GM23248 (cell line): Measurements from ENCODE around the gene PRPS2. TPM values are rescaled to one million over a fixed set of nuclear protein-coding genes. Genes with fewer than 3 reads are reported as not detected.

ENCODE experiments used
- DNase-seq: peaks from one replicate; pipeline ENCODE4 v3.0.0-alpha.2; 2015
- H2AFZ ChIP-seq: fragments of 200-600 bp; sonication (generic); 2 replicates; pipeline ENCODE4 v1.6.1; 2016; ENCODE audit warnings: antibody characterized with exemption
- H3F3A ChIP-seq: fragments of 200-600 bp; sonication (generic); 2 replicates; pipeline ENCODE4 v1.6.1; 2016; ENCODE audit warnings: mild to moderate bottlenecking, antibody characterized with exemption, mixed run types; ENCODE audit not compliant: insufficient read depth
- H3K27ac ChIP-seq: fragments of 200-600 bp; sonication (generic); 2 replicates; pipeline ENCODE4 v1.5.1; 2016; ENCODE audit warnings: mild to moderate bottlenecking
- H3K27me3 ChIP-seq: fragments of 200-600 bp; sonication (generic); replicated peaks from 2 replicates; pipeline ENCODE4 v1.6.1; 2016; ENCODE audit warnings: mild to moderate bottlenecking; ENCODE audit not compliant: insufficient read depth
- H3K36me3 ChIP-seq: fragments of 200-600 bp; sonication (generic); 2 replicates; pipeline ENCODE4 v1.6.1; 2016; ENCODE audit warnings: low read depth, mild to moderate bottlenecking
- H3K4me1 ChIP-seq: fragments of 200-600 bp; sonication (generic); 2 replicates; pipeline ENCODE4 v1.6.1; 2016; ENCODE audit warnings: mild to moderate bottlenecking; ENCODE audit not compliant: insufficient read depth
- H3K4me2 ChIP-seq: fragments of 200-600 bp; sonication (generic); one replicate; pipeline ENCODE4 v1.6.1; 2016; ENCODE audit warnings: mild to moderate bottlenecking; ENCODE audit not compliant: unreplicated experiment
- H3K4me3 ChIP-seq: fragments of 200-600 bp; sonication (generic); 2 replicates; pipeline ENCODE4 v1.5.1; 2016; ENCODE audit warnings: mild to moderate bottlenecking
- H3K79me2 ChIP-seq: fragments of 200-600 bp; sonication (generic); 2 replicates; pipeline ENCODE4 v1.6.1; 2016; ENCODE audit warnings: mild to moderate bottlenecking; ENCODE audit not compliant: insufficient read depth
- H3K9ac ChIP-seq: fragments of 200-600 bp; sonication (generic); 2 replicates; pipeline ENCODE4 v1.6.1; 2016; ENCODE audit warnings: mild to moderate bottlenecking
- H3K9me2 ChIP-seq: fragments of 200-600 bp; sonication (generic); 2 replicates; pipeline ENCODE4 v1.6.1; 2016; ENCODE audit warnings: mixed run types, mild to moderate bottlenecking, moderate library complexity; ENCODE audit not compliant: insufficient read depth
- H3K9me3 ChIP-seq: fragments of 200-600 bp; sonication (generic); one replicate; pipeline ENCODE4 v1.6.1; 2017; ENCODE audit warnings: low read depth
- H4K20me1 ChIP-seq: fragments of 200-600 bp; sonication (generic); 2 replicates; pipeline ENCODE4 v1.6.0; 2016; ENCODE audit not compliant: insufficient read depth
- EZH2 ChIP-seq: fragments of 200-600 bp; sonication (generic); IDR thresholded peaks from 2 replicates; pipeline ENCODE4 v1.6.1; 2018; ENCODE audit warnings: antibody characterized with exemption, mild to moderate bottlenecking; ENCODE audit not compliant: insufficient read depth, poor library complexity, severe bottlenecking
- EZH2phosphoT487 ChIP-seq: fragments of 200-600 bp; sonication (generic); IDR thresholded peaks from 2 replicates; pipeline ENCODE4 v1.6.1; 2018; ENCODE audit warnings: antibody characterized with exemption, moderate library complexity, mild to moderate bottlenecking, low read depth; ENCODE audit not compliant: insufficient read depth
- WGBS, 2 experiments: methylation state at CpG; one replicate each; pipeline ENCODE4 v1.1.6; 2015 to 2017; ENCODE audit warnings: low lambda C conversion rate in 2 of 2, low coverage in 1 of 2; ENCODE audit errors: missing lambda C conversion rate in 2 of 2; 5-methylcytosine and 5-hydroxymethylcytosine counted together
- in situ Hi-C: fragments of 300-500 bp; cut with MboI; formaldehyde crosslinking; loops from 2 replicates; pipeline ENCODE4 v1.15.0; 2020
- polyA plus RNA-seq: library from polyadenylated mRNA; unstranded; fragments of >200 nt; fragmentation: Nextera tagmentation; extraction: Ambion mirVana; gene quantifications from 2 replicates; pipeline ENCODE4 v1.2.1, GENCODE V29; 2016
- total RNA-seq: library from RNA; depleted of rRNA; stranded (reverse); fragments of >200 nt; shearing (Covaris generic); gene quantifications from 2 replicates; pipeline ENCODE4 v1.2.3, GENCODE V29; 2014

Gene PRPS2
- total and polyA plus RNA-seq, 2 experiments from 2014 or later = 20.6 to 22.5 TPM

GRCh38 chrX:12817528-12817927, 26.3 kb downstream of the PRPS2 start:
- no peak overlapping the region for H3K4me3 ChIP-seq
- no peaks in the 10 kb centered on the region for H3K9me3 ChIP-seq
- no peak overlapping the region for H2AFZ ChIP-seq
- H3K79me2 ChIP-seq = no peaks in the 10 kb centered on the region
- in situ Hi-C loops = loop anchor here (25.0 kb wide), 1 partner anchor 695 kb away; no protein-coding TSS in a partner anchor
- no peaks in the 10 kb centered on the region for H3K4me1 ChIP-seq
- no peaks in the 10 kb centered on the region for H4K20me1 ChIP-seq
- H3F3A ChIP-seq = no peaks in the 10 kb centered on the region
- H3K36me3 ChIP-seq = no peaks in the 10 kb centered on the region
- TF ChIP-seq EZH2phosphoT487 (no peak), EZH2 (no peak)
- no peak for DNase-seq
- H3K9me2 ChIP-seq = no peaks in the 10 kb centered on the region
- 78 to 80% methylated on average over 5 of the region's 5 CpGs for WGBS, 2 experiments
- H3K27ac ChIP-seq = no peak overlapping the region
- H3K4me2 ChIP-seq = no peak overlapping the region
- H3K9ac ChIP-seq = no peak overlapping the region
- no peaks in the 10 kb centered on the region for H3K27me3 ChIP-seq

GRCh38 chrX:12819222-12819621, 28.0 kb downstream of the PRPS2 start:
- peak; percentile 0 for DNase-seq

GRCh38 chrX:12820737-12821136, 29.5 kb downstream of the PRPS2 start:
- no peaks in the 10 kb centered on the region for H4K20me1 ChIP-seq
- H3K27ac ChIP-seq = no peak overlapping the region
- H3K4me2 ChIP-seq = no peak overlapping the region
- no peak overlapping the region for H3K9ac ChIP-seq
- no peaks in the 10 kb centered on the region for H3K9me2 ChIP-seq
- no peaks in the 10 kb centered on the region for H3F3A ChIP-seq
- H3K27me3 ChIP-seq = no peaks in the 10 kb centered on the region
- WGBS, 2 experiments = 95 to 99% methylated on average over 7 of the region's 7 CpGs
- H3K79me2 ChIP-seq = no peaks in the 10 kb centered on the region
- no peak for DNase-seq
- H2AFZ ChIP-seq = no peak overlapping the region
- in situ Hi-C loops = loop anchor here (25.0 kb wide), 1 partner anchor 692 kb away; no protein-coding TSS in a partner anchor
- no peak for TF ChIP-seq EZH2
- no peak for TF ChIP-seq EZH2phosphoT487
- no peaks in the 10 kb centered on the region for H3K9me3 ChIP-seq
- H3K4me3 ChIP-seq = no peak overlapping the region
- H3K4me1 ChIP-seq = no peaks in the 10 kb centered on the region
- H3K36me3 ChIP-seq = no peaks in the 10 kb centered on the region

More at GRCh38 chrX:12819222-12819621, 28.0 kb downstream of the PRPS2 start:
- H3K9ac ChIP-seq = no peak overlapping the region
- in situ Hi-C loops = loop anchor here (25.0 kb wide), 1 partner anchor 693 kb away; no protein-coding TSS in a partner anchor
- no peaks in the 10 kb centered on the region for H3F3A ChIP-seq
- TF ChIP-seq EZH2 (no peak), EZH2phosphoT487 (no peak)
- H3K9me2 ChIP-seq = no peaks in the 10 kb centered on the region
- no peak overlapping the region for H3K4me3 ChIP-seq
- H2AFZ ChIP-seq = no peak overlapping the region
- no peak overlapping the region for H3K4me2 ChIP-seq
- no peaks in the 10 kb centered on the region for H3K27me3 ChIP-seq
- H3K9me3 ChIP-seq = no peaks in the 10 kb centered on the region
- H3K27ac ChIP-seq = no peak overlapping the region
- no peaks in the 10 kb centered on the region for H3K4me1 ChIP-seq
- no peaks in the 10 kb centered on the region for H3K36me3 ChIP-seq
- H3K79me2 ChIP-seq = no peaks in the 10 kb centered on the region
- 84 to 96% methylated on average over 6 to 9 of the region's 9 CpGs for WGBS, 2 experiments
- H4K20me1 ChIP-seq = no peaks in the 10 kb centered on the region

GRCh38 chrX:12824944-12825343, 33.7 kb downstream of the PRPS2 start:
- Histone ChIP-seq H4K20me1 (no peaks in the 10 kb centered on the region), H3K9me2 (no peaks in the 10 kb centered on the region), H3K9ac (no peak overlapping the region), H3K27ac (no peak overlapping the region), H3K4me2 (no peak overlapping the region), H3K4me3 (no peak overlapping the region), H3K79me2 (no peaks in the 10 kb centered on the region), H3F3A (no peaks in the 10 kb centered on the region), H2AFZ (no peak overlapping the region), H3K27me3 (no peaks in the 10 kb centered on the region), H3K9me3 (no peaks in the 10 kb centered on the region), H3K36me3 (no peaks in the 10 kb centered on the region), H3K4me1 (no peaks in the 10 kb centered on the region)
- TF ChIP-seq EZH2 = no peak
- no peak for TF ChIP-seq EZH2phosphoT487
- DNase-seq = no peak
- WGBS, 2 experiments = 82% methylated on average over 9 of the region's 9 CpGs
- in situ Hi-C loops = loop anchor here (25.0 kb wide), 1 partner anchor 687 kb away; no protein-coding TSS in a partner anchor
